ENCODE data around the gene NFIA.
A peak's percentile ranks its signal among the peaks of the same experiment; 100 is the strongest.
"Not testable (repeated sequence)": the region's sequence is repeated elsewhere in the genome, so short reads cannot be mapped to it uniquely, and the experiment has no call there.

The NFIA gene

GRCh38 chr1:61447106-61447967 is 365.0 kb downstream of the NFIA start:
- no peak for DNase-seq

GRCh38 chr1:61447968-61448430 is 365.6 kb downstream of the NFIA start:
- DNase-seq = no peak

GRCh38 chr1:61448914-61449313 is 366.6 kb downstream of the NFIA start:
- no peak for DNase-seq

GRCh38 chr1:61449410-61449809 is 367.0 kb downstream of the NFIA start:
- DNase-seq = no peak

- DNase-seq = no peak
Observed at GRCh38 chr1:61450454-61450853, 368.1 kb downstream of the NFIA start.

GRCh38 chr1:61450872-61451571 is 368.7 kb downstream of the NFIA start:
- DNase-seq = no peak

GRCh38 chr1:61451572-61451968 is 369.2 kb downstream of the NFIA start:
- DNase-seq = no peak

GRCh38 chr1:61452176-61453035 is 370.0 kb downstream of the NFIA start:
- no peak for DNase-seq

- DNase-seq = peak; percentile 32
Observed at GRCh38 chr1:61453111-61453961, 371.0 kb downstream of the NFIA start.

- DNase-seq = no peak
Observed at GRCh38 chr1:61455400-61455799, 373.0 kb downstream of the NFIA start.

- DNase-seq = no peak
Observed at GRCh38 chr1:61457526-61458040, 375.2 kb downstream of the NFIA start.

GRCh38 chr1:61459345-61459744 is 377.0 kb downstream of the NFIA start:
- no peak for DNase-seq

- no peak for DNase-seq
Observed at GRCh38 chr1:61460191-61460590, 377.8 kb downstream of the NFIA start.

- DNase-seq = no peak
Observed at GRCh38 chr1:61461406-61462384, 379.3 kb downstream of the NFIA start.

- no peak for DNase-seq
Observed at GRCh38 chr1:61462628-61463027, 380.3 kb downstream of the NFIA start.

GRCh38 chr1:61463220-61463619 is 380.9 kb downstream of the NFIA start:
- no peak for DNase-seq

GRCh38 chr1:61467836-61468235 is 385.5 kb downstream of the NFIA start:
- not testable (repeated sequence) for DNase-seq

GRCh38 chr1:61469365-61469764 is 387.0 kb downstream of the NFIA start:
- no peak for DNase-seq

- DNase-seq = no peak
Observed at GRCh38 chr1:61472876-61473275, 390.5 kb downstream of the NFIA start.

GRCh38 chr1:61474269-61474817 is 392.0 kb downstream of the NFIA start:
- no peak for DNase-seq

Data from NCI-H146 (cell line).